Measurements from ENCODE around the gene NOS1. TPM values are rescaled to one million over a fixed set of nuclear protein-coding genes. Genes with fewer than 3 reads are reported as not detected.

Gene NOS1
- total RNA-seq, 1 experiment from 2014 or later, result 2.3 TPM

- H3K9ac ChIP-seq (ENCODE audit: extremely low read depth, insufficient read length, low read length), result no peak overlapping the region
- no peaks in the 10 kb centered on the region for H4K20me1 ChIP-seq (ENCODE audit: control insufficient read depth, insufficient read depth, insufficient read length)
- no peak overlapping the region; the same call in 1 of the 2 replicates for H3K14ac ChIP-seq (ENCODE audit: insufficient read depth, low read length)
- no peaks in the 10 kb centered on the region for H3K27me3 ChIP-seq (ENCODE audit: insufficient read depth, low read length)
- no peak overlapping the region for H3T11ph ChIP-seq (ENCODE audit: low read length)
- no peak overlapping the region for H3K56ac ChIP-seq (ENCODE audit: insufficient read length, low read depth, low read length)
- no peaks in the 10 kb centered on the region for H3K9me3 ChIP-seq (ENCODE audit: control insufficient read depth, low read depth, low read length)
- H2AK5ac ChIP-seq (ENCODE audit: insufficient read length, low read length), result no peak overlapping the region
- H4K8ac ChIP-seq (replicated peaks; ENCODE audit: insufficient read length, low read depth, low read length), result no peak overlapping the region
- H3K4me3 Mint-ChIP-seq, result no peak overlapping the region
- peak overlapping the region in 1 of 3 experiments; percentile 7; a peak in 1 of 7 replicates for H3K27ac Mint-ChIP-seq
- H4K5ac ChIP-seq (ENCODE audit: insufficient read length, low read depth, low read length), result no peak overlapping the region
- no peak overlapping the region for H3K4me2 ChIP-seq (ENCODE audit: insufficient read depth, insufficient read length, low read length)
- no peaks in the 10 kb centered on the region for H3K4me1 ChIP-seq (ENCODE audit: insufficient read depth, low read length)
- H2BK120ac ChIP-seq (ENCODE audit: low read depth, low read length, poor library complexity, severe bottlenecking), result no peak overlapping the region
- DNase-seq, result no peak
- no peak overlapping the region for H3K18ac ChIP-seq (ENCODE audit: insufficient read length, low read depth, low read length)
- H3K27me3 Mint-ChIP-seq (ENCODE audit: low read depth), result peaks cover 5% of the 10 kb centered on the region
- no peak overlapping the region for H2BK12ac ChIP-seq (ENCODE audit: insufficient read length, low read depth, low read length)
- H2AFZ ChIP-seq (ENCODE audit: low read length), result no peak overlapping the region
- no peak overlapping the region for H2BK15ac ChIP-seq (ENCODE audit: low read depth, low read length)
- no peak overlapping the region for H3K23ac ChIP-seq (ENCODE audit: insufficient read length, low read depth, low read length)
- no peaks in the 10 kb centered on the region for H3K23me2 ChIP-seq (ENCODE audit: insufficient read length, low read depth, low read length, poor library complexity, severe bottlenecking)
- no peak overlapping the region for H2BK20ac ChIP-seq (ENCODE audit: low read depth, low read length, poor library complexity, severe bottlenecking)
- peaks cover 3 to 6% of the 10 kb centered on the region in 2 experiments; a peak in 1 of 4 replicates for H3K4me1 Mint-ChIP-seq
- WGBS (ENCODE audit: extremely low coverage, insufficient read length, low lambda C conversion rate), result no CpG with 5 or more reads among the region's 4 CpGs
- no peaks in the 10 kb centered on the region; a peak in 1 of 5 replicates for H3K9me3 Mint-ChIP-seq
- no peak overlapping the region for H3K4ac ChIP-seq (ENCODE audit: low read depth, low read length)
- no peak overlapping the region for H3K27ac ChIP-seq (ENCODE audit: insufficient read length, low read depth, low read length)
- H3K79me1 ChIP-seq (ENCODE audit: insufficient read depth, low read depth, low read length, poor library complexity, severe bottlenecking), result no peaks in the 10 kb centered on the region
- H4K91ac ChIP-seq (ENCODE audit: insufficient read length, low read depth, low read length), result no peak overlapping the region
- H2BK5ac ChIP-seq (ENCODE audit: insufficient read length, low read length), result no peak overlapping the region
- TF ChIP-seq CTCF (conservative IDR thresholded peaks at IDR 0.05), result no peak
- H3K79me2 ChIP-seq (ENCODE audit: insufficient read depth, low read length), result no peaks in the 10 kb centered on the region
- peaks cover 0 to 2% (median 0%) of the 10 kb centered on the region in 3 experiments; a peak in 1 of 7 replicates for H3K36me3 Mint-ChIP-seq (ENCODE audit: insufficient read depth in 1 of 3, low read depth in 3 of 3)
Measured at GRCh38 chr12:117313926-117314325, 47.5 kb downstream of the NOS1 start.
